PC-9 (cell line): ENCODE data around the gene STRN3.

Experiments
- CTCF ChIP-seq: fragments of 200-600 bp; sonication (generic); conservative IDR thresholded peaks from 2 replicates; pipeline ENCODE4 v1.6.1; 2017; ENCODE audit warnings: mixed run types, antibody characterized with exemption, mild to moderate bottlenecking, moderate library complexity
- EZH2 ChIP-seq: fragments of 200-600 bp; sonication (generic); IDR thresholded peaks from 2 replicates; pipeline ENCODE4 v1.8.0; 2017; ENCODE audit warnings: antibody characterized with exemption, low read depth

GRCh38 chr14:30872602-30873001, 153.6 kb downstream of the STRN3 start:
- no peak for TF ChIP-seq CTCF
- TF ChIP-seq EZH2, result no peak
